NCI-H146 treated with DMSO at 0.1 percent for 48 hours (cell line): Measurements from ENCODE around the gene USP6NL.
A peak's percentile ranks its signal among the peaks of the same experiment; 100 is the strongest.

Source experiments
- DNase-seq: peaks from one replicate; lab custom pipeline; 2025; ENCODE audit not compliant: unreplicated experiment; lab: John Stamatoyannopoulos, UW

USP6NL gene

DNA sequence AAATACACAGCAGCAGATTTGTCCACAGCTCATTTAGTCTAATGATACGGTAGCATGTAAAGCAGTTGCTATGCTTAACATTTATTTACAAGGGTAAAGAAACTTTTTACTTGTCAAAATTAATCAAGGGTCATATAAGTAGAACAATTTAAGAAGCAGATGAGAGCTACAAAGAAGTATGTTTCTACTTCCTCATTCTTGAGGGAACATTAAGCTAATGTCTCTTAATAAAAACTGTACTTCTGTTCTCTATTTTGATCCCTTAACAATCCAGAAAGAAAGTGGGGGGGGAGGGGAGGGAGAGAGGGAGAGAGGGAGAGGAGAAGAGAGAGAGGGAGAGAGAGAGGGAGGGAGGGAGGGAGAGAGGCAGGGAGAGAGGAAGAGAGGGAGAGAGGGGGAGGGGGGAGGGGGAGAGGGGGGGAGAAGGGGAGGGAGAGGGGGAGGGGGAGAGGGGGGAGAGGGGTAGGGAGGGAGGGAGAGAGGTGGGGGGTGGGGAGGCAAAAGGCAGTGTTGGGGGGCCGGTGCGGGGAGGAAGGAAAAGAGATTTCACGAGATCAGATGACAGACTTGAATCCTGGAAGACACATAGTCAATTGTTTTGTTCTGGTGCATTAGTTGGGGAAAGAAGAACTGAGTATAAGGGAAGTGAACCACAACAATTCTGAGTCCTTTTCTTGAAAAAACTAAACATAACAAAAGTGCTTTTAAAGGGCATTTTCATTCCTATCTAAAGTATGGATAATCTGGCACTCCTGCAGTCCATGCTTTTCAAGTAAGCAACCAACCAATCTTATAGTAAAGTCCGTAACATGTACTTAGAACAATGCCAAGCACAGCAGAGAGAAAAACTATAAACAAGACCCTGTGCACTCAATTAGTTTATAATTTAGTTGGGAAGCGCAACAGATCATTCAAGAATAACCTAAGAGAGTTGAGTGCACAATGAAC is 128.0 kb downstream of the USP6NL start:
- no peak for DNase-seq

DNA sequence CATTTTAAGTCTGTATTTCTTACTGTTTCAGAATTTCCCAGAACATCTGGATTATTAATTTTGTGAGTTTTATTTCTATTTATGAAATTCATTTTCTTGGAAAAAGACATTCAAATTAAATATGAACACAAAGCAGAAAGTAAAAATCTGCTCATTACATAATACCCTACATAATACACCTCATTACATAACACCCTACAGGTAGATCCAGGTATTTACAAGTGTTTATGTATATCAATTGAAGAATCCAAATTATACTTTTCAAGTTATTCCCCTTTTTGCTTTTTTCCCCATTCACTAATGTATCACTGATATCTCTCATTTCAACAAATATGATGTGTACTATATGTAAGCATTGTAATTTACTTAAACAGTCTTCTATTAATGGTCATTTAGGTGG is 129.1 kb downstream of the USP6NL start:
- no peak for DNase-seq

DNA sequence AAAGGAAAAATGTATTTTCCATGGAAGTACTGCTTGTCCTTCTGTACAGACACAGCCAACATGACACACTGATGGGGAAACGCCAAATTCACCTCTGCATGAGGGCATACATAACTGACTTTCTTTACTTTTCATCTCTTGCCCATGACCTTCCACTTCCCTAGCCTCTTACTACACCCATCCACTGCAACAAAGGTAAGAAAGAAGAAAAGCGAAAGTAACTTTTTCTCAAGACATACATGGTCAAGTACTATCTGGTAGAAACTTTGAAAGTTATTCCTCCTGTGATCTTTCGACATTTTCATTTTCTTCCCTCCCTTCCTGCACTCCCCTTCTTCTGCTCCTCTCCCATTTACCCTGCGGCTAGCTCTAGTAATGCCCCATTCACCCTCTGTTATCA is 130.8 kb downstream of the USP6NL start:
- DNase-seq: no peak

DNA sequence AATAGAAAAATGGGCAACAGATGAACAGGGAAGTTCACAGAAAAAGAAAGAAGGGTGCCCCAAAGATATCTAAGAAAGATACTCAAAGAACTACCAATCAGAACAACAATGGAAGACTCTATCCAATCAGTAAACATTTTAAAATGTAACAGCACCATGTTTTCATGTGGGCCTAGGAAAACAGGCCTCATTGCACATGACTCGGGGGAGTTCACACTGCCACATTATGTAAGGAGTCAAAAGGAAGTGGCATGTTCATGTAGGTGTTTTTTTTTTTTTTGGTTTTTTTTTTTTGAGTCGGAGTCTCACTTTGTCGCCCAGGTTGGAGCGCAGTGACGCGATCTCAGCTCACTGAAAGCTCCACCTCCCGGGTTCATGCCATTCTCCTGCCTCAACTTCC is 132.2 kb downstream of the USP6NL start:
- no peak for DNase-seq

DNA sequence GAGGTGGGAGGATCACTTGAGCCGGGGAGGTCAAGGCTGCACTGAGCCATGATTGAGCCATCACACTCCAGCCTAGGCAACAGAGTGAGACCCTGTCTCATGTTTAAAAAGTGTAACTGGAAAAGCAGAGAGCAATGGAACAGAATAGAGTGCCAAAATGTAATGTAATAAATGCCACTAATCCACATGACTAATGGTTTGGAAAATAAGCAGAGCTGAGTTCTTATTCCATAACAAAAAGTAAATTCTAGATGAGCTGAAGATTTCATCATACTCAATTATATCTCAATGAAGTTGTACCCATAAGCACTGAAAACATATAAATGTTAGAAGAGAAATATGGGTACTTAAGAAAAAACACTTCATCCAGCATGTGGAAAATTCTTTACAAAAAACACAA is 132.6 kb downstream of the USP6NL start:
- DNase-seq: no peak

DNA sequence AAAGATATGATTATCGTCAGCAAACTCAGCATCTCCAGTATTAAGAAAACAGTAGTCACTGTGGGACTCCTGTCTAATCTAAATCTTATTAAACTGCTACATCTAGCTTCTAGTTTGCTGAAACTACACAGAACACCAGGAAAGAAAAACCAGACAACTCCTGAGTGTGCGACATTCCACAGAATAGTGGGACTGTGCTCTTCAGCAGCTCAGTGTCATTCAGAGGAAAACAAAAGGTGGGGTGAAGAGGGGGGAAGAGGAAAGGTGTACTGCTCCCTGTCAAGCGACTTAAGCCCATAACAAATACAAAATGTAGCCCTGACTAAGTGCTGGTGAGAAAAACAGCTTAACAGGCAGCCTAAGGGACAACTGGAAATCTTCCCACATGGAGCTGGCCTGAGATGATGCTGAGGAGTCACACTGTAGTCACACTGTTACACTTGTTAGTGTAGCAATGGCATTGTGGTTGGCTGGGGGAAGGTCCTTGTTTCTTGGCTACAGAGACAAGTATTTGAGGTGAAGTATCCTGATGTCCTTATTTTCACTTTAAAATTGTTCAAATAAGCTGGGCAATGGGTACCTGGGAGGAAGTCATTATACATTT is 135.5 kb downstream of the USP6NL start:
- DNase-seq: no peak

DNA sequence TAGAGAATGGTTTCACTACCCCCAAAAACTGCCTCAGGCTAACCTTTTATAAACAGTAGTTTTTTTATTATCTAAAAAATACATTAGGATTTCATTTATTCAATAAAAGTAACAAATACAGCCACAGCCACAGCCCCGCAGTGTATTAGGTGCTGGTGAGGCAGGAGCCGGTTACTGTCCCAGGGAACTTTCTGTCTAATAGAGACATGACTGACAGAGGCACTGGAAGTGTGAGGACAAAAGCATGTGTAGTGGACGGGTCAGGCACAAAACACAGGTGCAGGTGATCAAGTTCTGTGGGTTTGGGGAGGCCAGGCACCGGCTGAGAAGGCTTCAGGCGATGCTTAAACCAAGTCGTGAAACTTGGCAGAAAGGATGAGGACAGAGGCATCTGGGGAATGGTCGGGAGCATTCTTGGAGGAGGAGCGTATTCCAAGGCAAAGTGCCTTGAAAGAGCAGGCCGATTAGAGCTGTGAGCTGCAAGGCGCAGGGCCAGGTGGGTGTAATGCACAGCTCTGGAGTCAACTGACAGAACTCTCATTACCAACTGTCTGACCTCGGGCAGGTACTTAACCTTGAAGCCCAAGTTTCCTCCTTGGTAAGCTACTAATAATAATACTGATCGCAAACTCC is 138.2 kb downstream of the USP6NL start:
- no peak for DNase-seq

DNA sequence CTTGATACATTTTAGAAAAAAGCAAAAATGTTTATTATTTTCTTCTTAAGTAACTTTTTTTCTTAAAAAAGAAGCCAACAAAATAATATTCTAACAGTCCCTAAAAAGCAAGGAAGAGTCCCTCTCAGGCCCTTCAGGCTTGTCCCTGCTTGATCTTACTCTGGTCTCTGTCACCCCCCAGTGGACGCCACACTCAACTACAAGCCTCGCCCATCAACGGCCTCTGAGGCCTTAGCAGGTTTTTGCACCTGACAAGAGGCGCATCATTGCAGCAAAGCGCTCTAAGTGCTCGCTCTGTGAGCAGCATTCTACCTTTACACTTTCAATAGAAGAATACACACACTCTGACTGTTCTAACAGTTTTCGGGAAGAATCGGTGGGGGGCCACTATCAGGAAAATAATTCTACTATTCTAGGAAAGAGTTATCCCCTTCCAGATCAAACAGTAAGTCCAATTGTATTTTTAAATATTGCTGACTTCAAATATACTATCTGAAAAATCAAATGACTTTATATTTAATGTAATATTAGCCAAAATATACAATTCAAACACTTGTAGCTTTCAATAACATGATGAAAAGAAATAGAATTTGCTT is 139.2 kb downstream of the USP6NL start:
- DNase-seq: peak; percentile 72

DNA sequence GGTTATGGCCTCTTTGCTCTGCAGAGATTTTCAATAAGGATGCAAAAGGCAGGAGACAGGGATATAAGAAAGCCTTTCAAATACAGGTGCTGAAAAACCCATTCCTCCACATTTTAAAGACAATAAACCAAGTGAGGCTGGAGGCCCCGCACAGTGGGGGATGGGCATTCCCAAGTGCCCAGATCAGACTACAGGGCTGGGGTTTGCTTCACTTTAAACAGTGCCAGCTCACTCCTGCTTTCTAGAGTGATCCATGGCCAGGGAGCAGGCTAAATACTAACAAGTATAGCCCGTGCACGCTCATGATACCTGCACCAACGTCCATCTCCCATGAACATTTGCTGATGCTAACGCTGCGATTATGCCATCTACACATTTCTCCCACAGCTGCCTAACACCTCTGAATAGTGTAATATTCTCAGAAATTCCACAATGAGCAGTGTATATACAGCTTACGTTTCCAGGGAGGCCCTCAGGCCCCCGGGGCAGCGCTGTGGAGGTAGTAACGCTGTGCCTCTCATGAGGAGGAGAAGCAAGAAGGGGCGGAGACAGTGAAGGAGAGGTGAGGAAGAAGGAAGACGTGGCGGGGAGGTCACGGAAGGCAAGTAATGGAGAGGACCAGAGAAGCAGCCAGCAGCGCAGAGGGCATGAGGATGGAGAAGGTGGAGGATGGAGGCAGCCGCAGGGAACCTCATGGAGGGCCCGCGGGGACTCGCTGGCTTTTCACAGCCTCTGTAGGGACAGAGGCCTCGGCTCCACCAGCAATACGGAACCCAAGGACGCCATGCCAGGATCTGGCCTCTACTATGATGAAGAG is 141.7 kb downstream of the USP6NL start:
- no peak for DNase-seq

DNA sequence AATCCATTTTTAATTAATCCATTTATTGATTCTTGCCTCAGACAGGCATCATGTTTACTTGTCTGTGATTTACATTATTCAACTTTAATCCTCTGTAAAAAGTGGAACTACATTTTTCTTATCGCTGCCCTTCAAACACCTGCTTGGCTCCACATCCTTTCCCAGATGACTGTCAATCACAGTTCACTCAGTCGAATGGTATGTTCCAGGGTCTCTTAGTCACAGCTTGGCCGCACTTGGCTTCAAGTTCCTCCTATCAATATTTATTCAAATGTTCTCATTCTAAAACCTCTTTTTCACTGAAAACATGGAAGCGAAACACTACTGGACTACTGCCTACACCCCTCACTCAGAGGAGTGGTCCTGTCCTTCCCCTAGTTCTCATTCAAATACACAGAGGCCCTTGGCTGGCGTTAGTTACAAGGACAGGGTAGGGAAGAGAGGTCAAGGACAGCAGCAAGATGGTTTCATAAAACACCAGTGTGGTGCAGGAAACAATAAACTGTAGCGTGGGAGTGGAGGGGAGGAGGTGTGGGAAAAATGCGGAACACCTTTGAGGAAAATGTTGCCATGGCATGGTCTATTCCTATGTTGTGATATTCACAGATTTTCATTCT is 143.2 kb downstream of the USP6NL start:
- DNase-seq: no peak

DNA sequence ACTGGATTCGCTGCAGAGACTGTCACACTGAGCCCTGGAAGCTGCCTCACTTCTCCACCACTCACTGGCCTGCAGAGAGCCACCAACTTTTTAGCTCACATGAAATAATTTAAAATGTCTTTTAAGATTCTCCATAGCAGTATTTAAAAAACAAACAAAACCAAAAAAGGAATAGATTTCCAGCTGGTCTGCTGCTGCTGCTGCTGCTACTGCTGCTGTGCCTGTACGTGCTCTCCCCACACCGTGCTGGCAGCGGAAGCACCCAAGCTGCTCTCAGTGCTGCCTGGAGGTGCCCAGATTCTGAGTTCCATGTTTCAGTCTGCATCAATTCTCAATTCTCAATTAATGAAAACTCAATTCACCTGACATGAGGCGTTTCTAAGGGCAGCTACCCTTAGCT is 146.0 kb downstream of the USP6NL start:
- no peak for DNase-seq

DNA sequence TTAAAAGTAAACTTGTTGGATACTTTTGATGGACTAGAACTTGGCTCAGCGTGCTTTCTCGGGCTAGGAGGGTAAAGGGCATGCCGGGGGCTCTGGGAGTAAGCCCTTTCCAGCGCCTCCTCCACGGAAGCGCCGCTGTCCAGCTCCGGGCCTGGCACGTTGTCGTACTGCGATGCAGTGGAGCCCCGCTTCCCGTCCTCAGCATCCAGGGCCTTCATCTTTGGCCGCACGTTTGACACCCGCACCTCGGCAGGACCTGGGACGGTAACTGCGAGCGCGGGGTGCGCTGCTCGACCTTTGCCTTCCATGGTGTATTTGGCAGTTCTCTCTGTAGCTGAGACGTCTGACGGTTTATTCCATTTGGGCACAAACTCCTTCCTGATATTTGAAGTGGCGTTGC is 148.3 kb downstream of the USP6NL start:
- DNase-seq: no peak

DNA sequence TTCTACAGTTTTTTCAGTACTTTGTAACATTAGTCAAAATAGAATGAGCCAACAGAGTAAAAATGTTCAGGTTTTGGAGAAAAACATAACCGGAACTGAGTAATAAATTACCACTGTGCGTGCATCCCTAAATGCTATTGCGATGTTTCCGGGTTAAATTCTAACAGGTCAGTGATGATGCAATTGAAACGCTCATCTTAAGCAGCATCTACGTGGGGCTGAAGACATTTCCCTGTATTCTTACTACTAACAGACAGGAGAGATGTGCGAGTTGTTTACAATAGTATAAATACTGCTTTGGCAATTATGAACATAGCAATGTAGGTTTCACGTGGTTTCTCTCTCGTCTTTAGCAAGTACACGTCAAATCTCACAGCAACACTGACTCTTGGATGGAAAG is 149.4 kb downstream of the USP6NL start:
- DNase-seq: no peak

DNA sequence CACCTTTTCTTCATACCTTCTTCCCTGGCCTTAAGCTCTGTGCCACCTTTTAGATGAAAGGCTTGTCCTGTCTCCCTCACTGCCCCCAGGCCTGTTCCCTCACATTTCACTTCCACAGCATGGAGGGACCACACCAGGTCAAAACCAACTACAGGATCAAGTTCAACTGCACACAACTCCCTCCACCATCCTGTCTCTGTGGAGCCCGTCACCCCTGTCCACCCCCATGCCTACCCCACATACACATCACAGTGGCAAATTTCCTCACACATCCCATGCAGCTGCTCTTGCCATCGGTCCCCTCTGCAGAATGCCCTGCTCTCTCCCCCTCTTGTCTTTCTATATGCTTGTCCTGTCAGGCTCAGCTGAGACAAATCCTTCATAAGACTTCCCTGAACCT is 154.1 kb downstream of the USP6NL start:
- DNase-seq: no peak

DNA sequence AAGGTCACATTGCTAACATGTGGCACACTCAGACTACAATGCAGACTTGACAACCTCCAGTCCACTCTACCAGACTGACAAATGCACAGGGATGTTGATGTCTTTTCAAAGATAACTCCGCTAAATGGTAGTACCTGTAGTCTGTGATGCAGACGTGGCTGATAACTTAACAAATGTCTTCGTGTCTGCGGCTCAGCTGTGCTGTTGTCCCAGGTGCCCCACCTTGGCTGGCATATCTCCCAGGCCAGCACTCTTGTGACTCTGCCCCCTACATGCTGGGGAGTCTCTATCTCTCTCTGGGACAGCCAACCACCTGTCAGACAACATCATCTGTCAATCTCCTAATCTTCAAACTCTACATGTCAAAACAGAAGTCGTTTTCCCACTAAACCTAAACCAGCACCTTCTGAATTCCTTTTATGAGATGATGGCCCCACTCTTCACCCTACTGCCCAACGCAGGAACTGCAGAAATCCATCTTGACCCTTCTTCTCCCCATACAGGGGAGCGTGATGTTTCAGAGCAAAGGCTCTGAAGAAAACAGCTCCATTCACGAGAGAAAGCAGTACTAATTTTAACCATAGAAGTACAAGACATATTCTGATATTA is 156.4 kb downstream of the USP6NL start:
- no peak for DNase-seq

DNA sequence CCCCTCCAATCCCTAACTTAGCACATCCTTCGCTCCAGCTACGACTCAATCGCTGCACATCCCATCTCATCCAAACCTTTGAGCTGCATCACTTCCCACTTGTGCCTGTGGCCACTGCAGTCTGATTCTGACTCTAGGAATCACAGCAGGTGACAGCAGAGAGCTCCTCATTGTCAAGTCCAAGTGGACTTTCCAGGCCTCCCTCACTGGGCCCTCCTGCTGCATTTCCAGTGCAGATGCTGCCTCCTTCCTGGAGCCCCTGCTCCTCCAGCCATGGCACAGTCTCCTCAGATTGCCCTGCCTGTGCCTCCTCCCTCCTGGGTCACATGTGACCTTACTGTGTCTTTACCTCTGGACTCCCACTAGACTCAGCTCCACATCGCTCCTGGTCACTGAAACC is 157.3 kb downstream of the USP6NL start:
- no peak for DNase-seq

DNA sequence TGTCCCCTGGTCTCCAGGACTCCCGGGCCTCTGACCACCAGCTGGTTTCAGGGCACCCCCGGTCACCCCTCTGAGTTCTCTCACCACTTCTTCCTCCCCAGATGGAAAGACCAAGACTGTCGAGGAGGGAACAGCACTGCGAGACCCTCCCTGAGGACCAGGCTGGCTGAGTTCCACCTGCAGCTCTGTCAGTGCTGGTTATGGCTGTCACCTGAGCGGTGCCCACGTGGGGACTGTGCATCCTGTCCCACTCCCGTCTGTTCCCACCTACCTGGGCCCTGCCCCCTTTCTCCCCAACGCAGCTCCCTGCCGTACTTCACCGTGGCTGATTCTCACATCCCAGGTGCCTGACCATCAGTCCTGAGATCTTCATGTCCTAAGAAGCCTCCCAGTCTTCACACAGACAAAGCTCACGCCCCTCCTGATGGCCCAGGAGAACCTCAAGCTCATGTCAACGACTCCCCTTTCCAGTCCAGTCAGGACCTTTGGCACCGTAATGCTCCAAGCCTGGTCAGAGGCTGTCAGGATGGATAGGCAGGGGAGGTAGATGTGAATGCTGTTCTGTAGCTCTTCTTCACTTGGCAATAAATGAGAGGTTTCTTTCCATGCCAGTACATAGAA is 159.7 kb downstream of the USP6NL start:
- DNase-seq: no peak

DNA sequence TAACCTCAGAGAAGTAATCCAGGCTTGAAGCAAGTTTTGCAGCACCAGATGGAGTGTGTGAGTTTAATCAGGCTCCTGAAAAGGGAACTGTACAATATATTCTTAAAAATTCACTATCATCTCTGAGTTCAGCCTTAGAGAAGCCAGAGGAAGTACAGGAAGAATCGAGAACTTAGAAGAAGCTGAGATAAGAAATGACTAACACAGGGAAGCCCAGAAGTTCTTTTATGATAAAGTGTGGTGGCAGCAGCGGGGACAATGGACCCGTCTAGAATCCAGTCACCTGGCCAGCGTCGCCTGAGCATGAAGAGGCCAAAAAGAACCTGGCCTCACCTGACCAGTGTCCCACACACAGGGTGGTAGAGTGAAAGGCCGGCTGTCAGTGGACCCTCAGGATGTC is 161.0 kb downstream of the USP6NL start:
- no peak for DNase-seq

DNA sequence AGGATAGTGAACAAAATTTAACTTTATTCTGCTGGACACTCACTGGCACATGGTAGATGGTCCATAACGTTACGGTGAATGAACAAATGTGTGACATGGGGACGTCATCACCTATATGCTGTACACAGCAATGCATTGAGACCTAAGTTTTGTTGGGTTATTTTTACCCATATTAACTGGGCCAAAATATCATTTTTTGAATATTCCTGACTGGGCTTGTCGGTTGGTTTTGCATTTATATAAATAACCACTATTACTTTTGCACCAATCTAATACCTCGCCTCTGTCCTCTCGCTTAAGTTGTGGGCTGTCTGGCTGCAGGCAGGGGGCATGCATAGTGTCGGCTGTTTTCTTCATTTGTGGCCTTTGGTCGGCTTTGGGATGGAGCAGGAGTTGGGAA is 161.7 kb downstream of the USP6NL start:
- DNase-seq: no peak
